Ectodermal cell (in vitro differentiated cells): ENCODE data around the gene RUSC1.
"Not testable (repeated sequence)": the region's sequence is repeated elsewhere in the genome, so short reads cannot be mapped to it uniquely, and the experiment has no call there.

Experiments used
- H3K27ac ChIP-seq: 2 replicates; pipeline ENCODE4 v1.7.0; 2013; ENCODE audit warnings: mild to moderate bottlenecking, low read depth, low read length; ENCODE audit not compliant: insufficient read depth, poor library complexity, severe bottlenecking
- H3K27me3 ChIP-seq: 2 replicates; pipeline ENCODE4 v1.7.0; 2013; ENCODE audit warnings: mild to moderate bottlenecking, low read length; ENCODE audit not compliant: insufficient read depth, control insufficient read depth, poor library complexity, severe bottlenecking
- H3K36me3 ChIP-seq: one replicate; pipeline ENCODE4 v1.7.0; 2013; ENCODE audit warnings: low read length; ENCODE audit not compliant: control insufficient read depth, insufficient read depth
- H3K4me1 ChIP-seq: one replicate; pipeline ENCODE4 v1.7.0; 2013; ENCODE audit warnings: low read length; ENCODE audit not compliant: control insufficient read depth, insufficient read depth
- H3K4me3 ChIP-seq: 2 replicates; pipeline ENCODE4 v1.7.0; 2013; ENCODE audit warnings: low read depth, low read length, control low read depth; ENCODE audit not compliant: insufficient read depth
- H3K9me3 ChIP-seq: 2 replicates; pipeline ENCODE4 v1.7.0; 2013; ENCODE audit warnings: mild to moderate bottlenecking, low read length, moderate library complexity; ENCODE audit not compliant: control insufficient read depth
- WGBS, 2 experiments: methylation state at CpG; one replicate each; pipeline ENCODE4 v1.1.7; 2013; ENCODE audit warnings: missing lambda C conversion rate in 2 of 2; 5-methylcytosine and 5-hydroxymethylcytosine counted together

The RUSC1 gene

GRCh38 chr1:155322953-155323728, 2.4 kb downstream of the RUSC1 start:
- 0% methylated on average over 58 of the region's 58 CpGs for WGBS, 2 experiments
- Histone ChIP-seq H3K4me3 (peak overlapping the region; percentile 76), H3K27ac (peak overlapping the region; percentile 91), H3K4me1 (peaks cover 23% of the 10 kb centered on the region), H3K9me3 (no peaks in the 10 kb centered on the region), H3K27me3 (peaks cover 7% of the 10 kb centered on the region), H3K36me3 (peaks cover 8% of the 10 kb centered on the region)

- Histone ChIP-seq H3K9me3 (no peaks in the 10 kb centered on the region), H3K36me3 (peaks cover 8% of the 10 kb centered on the region), H3K27me3 (peaks cover 7% of the 10 kb centered on the region), H3K27ac (peak overlapping the region; percentile 91), H3K4me1 (peaks cover 23% of the 10 kb centered on the region), H3K4me3 (peak overlapping the region; percentile 76)
- 0% methylated on average over 29 of the region's 29 CpGs for WGBS, 2 experiments
Measured at GRCh38 chr1:155323729-155324036, 3.0 kb downstream of the RUSC1 start.

GRCh38 chr1:155324037-155324716, 3.5 kb downstream of the RUSC1 start:
- WGBS, 2 experiments = 0% methylated on average over 44 of the region's 44 CpGs
- H3K27ac ChIP-seq = peak overlapping the region; percentile 91

GRCh38 chr1:155324717-155325602, 4.3 kb downstream of the RUSC1 start:
- WGBS, 2 experiments = 7% methylated on average over 59 of the region's 59 CpGs
- peaks cover 7% of the 10 kb centered on the region for H3K36me3 ChIP-seq
- no peaks in the 10 kb centered on the region for H3K9me3 ChIP-seq
- H3K4me1 ChIP-seq = peaks cover 23% of the 10 kb centered on the region
- H3K27ac ChIP-seq = no peak overlapping the region
- H3K27me3 ChIP-seq = peaks cover 7% of the 10 kb centered on the region
- peak overlapping the region; percentile 76 for H3K4me3 ChIP-seq

More at GRCh38 chr1:155324037-155324716, 3.5 kb downstream of the RUSC1 start:
- peaks cover 4% of the 10 kb centered on the region for H3K36me3 ChIP-seq
- peaks cover 23% of the 10 kb centered on the region for H3K4me1 ChIP-seq
- H3K9me3 ChIP-seq = no peaks in the 10 kb centered on the region
- H3K27me3 ChIP-seq = peaks cover 7% of the 10 kb centered on the region
- peak overlapping the region; percentile 76 for H3K4me3 ChIP-seq

- Histone ChIP-seq H3K9me3 (no peaks in the 10 kb centered on the region), H3K36me3 (peaks cover 11% of the 10 kb centered on the region), H3K4me3 (peak overlapping the region; percentile 76), H3K27ac (no peak overlapping the region), H3K27me3 (peaks cover 7% of the 10 kb centered on the region), H3K4me1 (peaks cover 23% of the 10 kb centered on the region)
- 67 to 69% methylated on average over 6 of the region's 6 CpGs for WGBS, 2 experiments
Measured at GRCh38 chr1:155325603-155325893, 4.9 kb downstream of the RUSC1 start.

GRCh38 chr1:155326020-155326526, 5.4 kb downstream of the RUSC1 start:
- 90 to 94% methylated on average over 5 to 6 of the region's 6 CpGs for WGBS, 2 experiments
- Histone ChIP-seq H3K4me3 (no peak overlapping the region), H3K27me3 (peaks cover 7% of the 10 kb centered on the region), H3K4me1 (peaks cover 23% of the 10 kb centered on the region), H3K27ac (no peak overlapping the region), H3K36me3 (peaks cover 16% of the 10 kb centered on the region), H3K9me3 (no peaks in the 10 kb centered on the region)

- Histone ChIP-seq H3K4me3 (no peak overlapping the region), H3K4me1 (peaks cover 17% of the 10 kb centered on the region), H3K27me3 (peaks cover 3% of the 10 kb centered on the region), H3K27ac (no peak overlapping the region), H3K9me3 (no peaks in the 10 kb centered on the region), H3K36me3 (peaks cover 18% of the 10 kb centered on the region)
- WGBS, 2 experiments = 95 to 96% methylated on average over 7 of the region's 7 CpGs
Measured at GRCh38 chr1:155326631-155327037, 5.9 kb downstream of the RUSC1 start.

- H3K27ac ChIP-seq = no peak overlapping the region
- 95% methylated on average over 4 of the region's 4 CpGs for WGBS, 2 experiments
Measured at GRCh38 chr1:155327981-155328380, 7.3 kb downstream of the RUSC1 start.

GRCh38 chr1:155328856-155329255, 8.2 kb downstream of the RUSC1 start:
- H3K4me1 ChIP-seq, H3K4me3 ChIP-seq, H3K27ac ChIP-seq, H3K9me3 ChIP-seq, H3K27me3 ChIP-seq: not testable (repeated sequence)
- peaks cover 18% of the 10 kb centered on the region for H3K36me3 ChIP-seq
- 93 to 95% methylated on average over 6 to 7 of the region's 7 CpGs for WGBS, 2 experiments

More at GRCh38 chr1:155327981-155328380, 7.3 kb downstream of the RUSC1 start:
- Histone ChIP-seq H3K27me3 (no peaks in the 10 kb centered on the region), H3K4me3 (no peak overlapping the region), H3K36me3 (peaks cover 18% of the 10 kb centered on the region), H3K4me1 (peaks cover 8% of the 10 kb centered on the region), H3K9me3 (no peaks in the 10 kb centered on the region)
